Fibroblast of the aortic adventitia (primary cell): ENCODE results near the gene SULT1A2. TPM values are rescaled to one million over a fixed set of nuclear protein-coding genes. Genes with fewer than 3 reads are reported as not detected.

Source experiments
- DNase-seq: peaks from one replicate; pipeline ENCODE4 v3.0.0-alpha.2; 2010; ENCODE audit warnings: low read depth
- H3K4me3 ChIP-seq: 2 replicates; pipeline ENCODE4 v1.5.1; 2011; ENCODE audit warnings: low read depth, mild to moderate bottlenecking, control low read depth, low read length, moderate library complexity
- total RNA-seq: library from RNA; depleted of rRNA; stranded (reverse); fragments of >200 nt; gene quantifications from 2 replicates; pipeline ENCODE4 v1.2.3, GENCODE V29; 2012; ENCODE audit warnings: low replicate concordance
- TF ChIP-seq, protein P1 (sequence below): IDR thresholded peaks from 2 replicates; pipeline ENCODE4 v1.5.1; 2011; ENCODE audit warnings: mild to moderate bottlenecking, low read length, control low read depth, inconsistent platforms; ENCODE audit not compliant: insufficient read depth

Gene SULT1A2
- total RNA-seq, 1 donor: not detected

- DNase-seq: no peak
- no peak overlapping the region for H3K4me3 ChIP-seq
- TF ChIP-seq, protein P1, sequence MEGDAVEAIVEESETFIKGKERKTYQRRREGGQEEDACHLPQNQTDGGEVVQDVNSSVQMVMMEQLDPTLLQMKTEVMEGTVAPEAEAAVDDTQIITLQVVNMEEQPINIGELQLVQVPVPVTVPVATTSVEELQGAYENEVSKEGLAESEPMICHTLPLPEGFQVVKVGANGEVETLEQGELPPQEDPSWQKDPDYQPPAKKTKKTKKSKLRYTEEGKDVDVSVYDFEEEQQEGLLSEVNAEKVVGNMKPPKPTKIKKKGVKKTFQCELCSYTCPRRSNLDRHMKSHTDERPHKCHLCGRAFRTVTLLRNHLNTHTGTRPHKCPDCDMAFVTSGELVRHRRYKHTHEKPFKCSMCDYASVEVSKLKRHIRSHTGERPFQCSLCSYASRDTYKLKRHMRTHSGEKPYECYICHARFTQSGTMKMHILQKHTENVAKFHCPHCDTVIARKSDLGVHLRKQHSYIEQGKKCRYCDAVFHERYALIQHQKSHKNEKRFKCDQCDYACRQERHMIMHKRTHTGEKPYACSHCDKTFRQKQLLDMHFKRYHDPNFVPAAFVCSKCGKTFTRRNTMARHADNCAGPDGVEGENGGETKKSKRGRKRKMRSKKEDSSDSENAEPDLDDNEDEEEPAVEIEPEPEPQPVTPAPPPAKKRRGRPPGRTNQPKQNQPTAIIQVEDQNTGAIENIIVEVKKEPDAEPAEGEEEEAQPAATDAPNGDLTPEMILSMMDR: no peak
These were observed 33.6 kb downstream of the SULT1A2 start for GRCh38 chr16:28563218-28563617.

- TF ChIP-seq, protein P1: no peak
- no peak overlapping the region for H3K4me3 ChIP-seq
- no peak for DNase-seq
These were observed 34.7 kb downstream of the SULT1A2 start for GRCh38 chr16:28562199-28562598.

GRCh38 chr16:28561557-28562187 is 35.2 kb downstream of the SULT1A2 start:
- DNase-seq: peak; percentile 22
- H3K4me3 ChIP-seq: no peak overlapping the region
- TF ChIP-seq, protein P1: no peak

GRCh38 chr16:28558456-28558855 is 38.4 kb downstream of the SULT1A2 start:
- H3K4me3 ChIP-seq: no peak overlapping the region
- no peak for DNase-seq
- TF ChIP-seq, protein P1: no peak

- DNase-seq: no peak
- H3K4me3 ChIP-seq: no peak overlapping the region
- TF ChIP-seq, protein P1: no peak
These were observed 39.9 kb downstream of the SULT1A2 start for GRCh38 chr16:28556914-28557320.

DNA sequence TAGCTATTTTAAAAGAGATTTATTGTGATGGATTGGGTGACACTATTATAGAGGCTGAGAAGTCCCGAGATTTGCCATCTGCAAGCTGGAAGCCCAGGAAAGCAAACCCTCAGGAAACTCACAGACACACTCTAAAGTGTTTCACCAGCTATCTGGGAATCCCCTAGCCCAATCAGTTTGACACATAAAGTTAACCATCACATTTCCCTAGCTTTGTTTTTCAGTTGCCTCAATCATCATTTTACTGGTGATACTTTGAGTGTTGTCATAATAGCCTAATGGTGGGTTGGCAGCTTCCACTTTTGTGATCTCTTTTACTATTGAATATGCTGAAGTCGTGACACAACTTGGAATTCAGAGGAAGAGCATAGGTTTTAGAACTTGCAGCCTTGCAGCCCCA is 41.3 kb downstream of the SULT1A2 start:
- TF ChIP-seq, protein P1: no peak
- DNase-seq: no peak
- H3K4me3 ChIP-seq: no peak overlapping the region

DNA sequence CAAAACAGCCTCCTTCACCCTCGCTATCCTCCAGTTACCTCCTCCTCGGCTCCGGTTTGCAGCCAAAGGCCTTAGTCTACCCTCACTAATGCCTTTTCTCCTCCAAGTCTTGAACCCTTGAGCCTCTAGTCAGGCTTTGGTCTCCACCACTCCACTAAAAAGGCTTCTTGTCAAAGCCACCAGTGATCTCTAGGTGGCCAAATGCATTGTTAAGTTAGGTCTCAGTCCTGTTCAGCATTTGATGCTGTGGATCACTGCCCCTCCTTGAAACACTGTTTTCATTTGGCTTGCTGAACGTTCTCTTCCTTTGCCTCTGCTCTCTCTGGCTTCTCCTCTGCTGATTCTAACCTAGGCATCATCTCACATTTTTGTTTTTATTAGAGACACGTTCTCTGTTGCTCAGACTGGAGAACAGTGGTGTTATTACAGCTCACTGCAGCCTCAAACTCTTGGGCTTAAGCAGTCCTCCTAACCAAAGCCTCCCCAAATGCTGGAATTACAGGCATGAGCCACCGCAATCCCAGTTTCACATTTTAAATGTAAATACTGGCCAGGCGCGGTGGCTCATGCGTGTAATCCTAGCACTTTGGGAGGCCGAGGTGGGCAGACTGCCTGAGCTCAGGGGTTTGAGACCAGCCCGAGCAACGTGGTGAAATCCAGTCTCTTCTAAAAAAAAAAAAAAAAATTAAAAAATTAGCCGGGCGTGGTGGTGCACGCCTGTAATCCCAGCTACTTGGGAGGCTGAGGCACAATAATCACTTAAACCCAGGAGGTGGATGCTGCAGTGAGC is 42.0 kb downstream of the SULT1A2 start:
- DNase-seq: peak; percentile 11
- H3K4me3 ChIP-seq: peak overlapping the region; percentile 70
- TF ChIP-seq, protein P1: no peak
